Karpas-422 (cell line): ENCODE data around the gene LSAMP. TPM values are rescaled to one million over a fixed set of nuclear protein-coding genes. Genes with fewer than 3 reads are reported as not detected.

ENCODE experiments used
- DNase-seq: peaks from one replicate; pipeline ENCODE4 v3.0.0-alpha.2; 2015
- H2AFZ ChIP-seq: fragments of 200-600 bp; sonication (generic); 2 replicates; pipeline ENCODE4 v1.6.1; 2014; ENCODE audit warnings: antibody characterized with exemption, low read length, mixed read lengths
- H3K27ac ChIP-seq: fragments of 200-600 bp; sonication (generic); 2 replicates; pipeline ENCODE4 v1.5.1; 2014; ENCODE audit warnings: mild to moderate bottlenecking, low read length, moderate library complexity
- H3K27me3 ChIP-seq: fragments of 200-600 bp; sonication (generic); 2 replicates; pipeline ENCODE4 v1.6.1; 2014; ENCODE audit warnings: low read length, mixed read lengths
- H3K36me3 ChIP-seq: fragments of 200-600 bp; sonication (generic); 2 replicates; pipeline ENCODE4 v1.6.1; 2014; ENCODE audit warnings: low read length, mixed read lengths; ENCODE audit not compliant: insufficient read depth
- H3K4me1 ChIP-seq: fragments of 200-600 bp; sonication (generic); 2 replicates; pipeline ENCODE4 v1.6.1; 2014; ENCODE audit warnings: mild to moderate bottlenecking, low read length, mixed read lengths
- H3K4me2 ChIP-seq: fragments of 200-600 bp; sonication (generic); 2 replicates; pipeline ENCODE4 v1.6.1; 2014; ENCODE audit warnings: low read length, low read depth, mild to moderate bottlenecking; ENCODE audit not compliant: poor library complexity, severe bottlenecking
- H3K4me3 ChIP-seq: fragments of 200-600 bp; sonication (generic); 2 replicates; pipeline ENCODE4 v1.5.1; 2014; ENCODE audit warnings: mild to moderate bottlenecking, antibody characterized with exemption, low read length, mixed read lengths
- H3K79me2 ChIP-seq: fragments of 200-600 bp; sonication (generic); 2 replicates; pipeline ENCODE4 v1.6.1; 2014; ENCODE audit warnings: mild to moderate bottlenecking, low read length, mixed read lengths
- H3K9ac ChIP-seq: fragments of 200-600 bp; sonication (generic); 2 replicates; pipeline ENCODE4 v1.6.0; 2014; ENCODE audit warnings: low read length
- H3K9me2 ChIP-seq: fragments of 200-600 bp; sonication (generic), shearing (Covaris generic); replicated peaks from 2 replicates; pipeline ENCODE4 v1.6.0; 2014; ENCODE audit warnings: mild to moderate bottlenecking, low read length, moderate library complexity; ENCODE audit not compliant: insufficient read depth
- H3K9me3 ChIP-seq: fragments of 300-700, 200-600 bp; sonication (generic); 2 replicates; pipeline ENCODE4 v1.6.1; 2014; ENCODE audit warnings: low read length, mixed read lengths
- H4K20me1 ChIP-seq: fragments of 200-600 bp; sonication (generic); 2 replicates; pipeline ENCODE4 v1.6.1; 2014; ENCODE audit warnings: mild to moderate bottlenecking, antibody characterized with exemption, low read length, low read depth; ENCODE audit not compliant: insufficient read depth
- total RNA-seq: library from RNA; depleted of rRNA; stranded (reverse); fragments of >200 nt; shearing (Covaris generic); gene quantifications from 2 replicates; pipeline ENCODE4 v1.2.3, GENCODE V29; 2014; ENCODE audit warnings: low replicate concordance

The LSAMP gene
- total RNA-seq, 1 experiment from 2014 or later, result not detected

DNA sequence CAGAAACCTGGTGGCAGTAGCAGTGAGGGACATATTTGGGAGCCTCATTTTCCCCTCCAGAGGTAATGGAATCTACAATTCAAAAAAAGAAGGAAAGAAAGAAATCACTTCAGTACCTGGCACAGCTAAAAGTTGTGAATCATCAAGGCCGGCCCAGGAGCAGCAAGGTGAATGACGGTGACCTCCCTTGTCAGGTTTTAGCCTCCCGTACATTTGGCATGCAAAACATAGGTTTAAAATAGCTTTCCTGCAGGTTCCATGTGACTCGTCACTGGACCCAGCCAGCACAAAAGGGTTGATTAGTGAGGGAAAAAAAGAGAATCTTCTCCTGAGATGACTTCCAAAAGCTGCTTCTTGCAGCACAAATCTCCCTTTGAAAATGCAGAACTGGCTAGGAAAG lies 394.2 kb downstream of the LSAMP start:
- no peaks in the 10 kb centered on the region for H3K27me3 ChIP-seq
- H3K27ac ChIP-seq, result no peak overlapping the region
- H3K4me3 ChIP-seq, result no peak overlapping the region
- no peak overlapping the region for H2AFZ ChIP-seq
- H3K4me1 ChIP-seq, result no peaks in the 10 kb centered on the region
- H3K9me3 ChIP-seq, result no peaks in the 10 kb centered on the region
- no peaks in the 10 kb centered on the region for H3K36me3 ChIP-seq
- no peaks in the 10 kb centered on the region for H3K9me2 ChIP-seq
- H3K79me2 ChIP-seq, result no peaks in the 10 kb centered on the region
- DNase-seq, result no peak
- no peaks in the 10 kb centered on the region for H4K20me1 ChIP-seq
- H3K9ac ChIP-seq, result no peak overlapping the region
- H3K4me2 ChIP-seq, result no peak overlapping the region

DNA sequence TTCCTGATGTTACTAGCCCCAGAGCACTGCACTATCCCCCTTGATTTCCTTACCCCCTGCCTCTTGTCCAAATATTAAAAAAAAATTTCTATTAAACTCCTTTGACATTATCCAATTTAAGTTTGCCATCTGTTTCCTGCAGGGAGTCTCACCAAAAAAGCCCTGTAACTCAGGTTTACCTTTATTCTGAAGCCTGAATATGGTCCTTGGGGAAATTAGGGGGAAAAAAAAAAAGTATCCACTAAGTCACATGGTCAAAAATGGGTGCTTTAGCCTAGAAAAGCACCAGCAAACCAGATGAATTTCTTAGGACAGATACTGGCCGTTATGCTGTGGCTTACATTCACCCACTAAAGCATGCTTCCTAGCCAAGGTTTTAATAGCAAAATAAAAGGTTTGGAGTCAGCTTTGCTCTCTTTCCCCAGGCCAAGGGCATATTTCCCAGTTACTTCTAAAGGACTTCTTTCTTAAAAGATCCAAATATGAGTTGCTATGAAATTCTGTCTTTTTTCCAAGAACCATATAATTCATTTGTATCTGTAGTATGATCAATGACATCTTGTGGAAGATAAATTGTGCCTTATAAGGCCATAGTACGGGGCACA lies 394.9 kb downstream of the LSAMP start:
- H3K27me3 ChIP-seq, result no peaks in the 10 kb centered on the region
- H3K9ac ChIP-seq, result no peak overlapping the region
- no peak overlapping the region for H3K27ac ChIP-seq
- no peaks in the 10 kb centered on the region for H3K4me1 ChIP-seq
- no peaks in the 10 kb centered on the region for H3K9me3 ChIP-seq
- no peak overlapping the region for H3K4me2 ChIP-seq
- no peaks in the 10 kb centered on the region for H3K36me3 ChIP-seq
- no peaks in the 10 kb centered on the region for H3K9me2 ChIP-seq
- no peak overlapping the region for H3K4me3 ChIP-seq
- no peak overlapping the region for H2AFZ ChIP-seq
- no peaks in the 10 kb centered on the region for H4K20me1 ChIP-seq
- no peak for DNase-seq
- H3K79me2 ChIP-seq, result no peaks in the 10 kb centered on the region

DNA sequence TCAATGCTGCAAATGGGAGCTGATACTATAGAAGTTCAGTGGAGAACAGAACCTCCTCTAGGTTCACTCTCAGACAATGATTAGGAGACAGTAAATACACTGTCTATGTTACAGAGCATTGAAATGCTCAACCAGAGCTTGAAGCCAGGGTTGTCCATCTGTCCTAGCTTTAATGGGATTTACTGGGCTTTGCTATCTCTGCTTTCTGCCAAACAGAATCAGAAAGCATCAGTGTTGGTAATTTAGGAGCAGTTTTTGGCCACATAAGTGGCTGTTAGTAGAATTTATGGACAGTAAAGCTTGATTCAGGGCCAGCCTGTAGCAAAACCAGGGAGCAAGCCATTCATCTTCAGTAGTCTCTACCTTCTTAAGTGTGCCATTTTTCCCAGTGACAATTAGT lies 396.3 kb downstream of the LSAMP start:
- Histone ChIP-seq H3K79me2 (no peaks in the 10 kb centered on the region), H3K9ac (no peak overlapping the region), H3K9me3 (no peaks in the 10 kb centered on the region), H3K27me3 (no peaks in the 10 kb centered on the region), H3K9me2 (no peaks in the 10 kb centered on the region), H2AFZ (no peak overlapping the region), H3K4me3 (no peak overlapping the region), H3K27ac (no peak overlapping the region), H3K4me2 (no peak overlapping the region), H3K4me1 (no peaks in the 10 kb centered on the region), H4K20me1 (no peaks in the 10 kb centered on the region), H3K36me3 (no peaks in the 10 kb centered on the region)
- no peak for DNase-seq

DNA sequence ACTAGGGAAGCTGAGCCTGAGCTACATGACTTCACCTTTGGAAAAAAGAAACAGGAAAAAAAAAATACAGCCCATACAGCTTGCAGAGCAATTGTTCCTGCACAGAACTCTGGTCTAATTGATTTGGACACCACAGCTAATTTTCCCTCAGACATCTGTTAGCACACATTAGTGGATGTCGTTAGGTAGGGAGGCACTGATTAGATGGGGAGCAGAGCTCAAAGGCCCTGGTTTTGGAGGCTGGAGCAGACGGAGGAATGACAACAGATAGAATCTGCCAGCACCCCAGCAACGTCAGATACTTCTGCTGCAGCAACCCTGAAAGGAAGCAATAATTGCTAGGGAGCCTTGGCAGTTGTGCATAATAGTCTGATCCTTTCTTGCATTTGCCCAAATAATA lies 398.9 kb downstream of the LSAMP start:
- DNase-seq, result no peak
- no peak overlapping the region for H3K4me2 ChIP-seq
- no peak overlapping the region for H3K9ac ChIP-seq
- H3K79me2 ChIP-seq, result no peaks in the 10 kb centered on the region
- H3K36me3 ChIP-seq, result no peaks in the 10 kb centered on the region
- no peaks in the 10 kb centered on the region for H4K20me1 ChIP-seq
- H3K4me1 ChIP-seq, result no peaks in the 10 kb centered on the region
- H2AFZ ChIP-seq, result no peak overlapping the region
- H3K9me3 ChIP-seq, result no peaks in the 10 kb centered on the region
- H3K9me2 ChIP-seq, result no peaks in the 10 kb centered on the region
- no peak overlapping the region for H3K27ac ChIP-seq
- H3K4me3 ChIP-seq, result no peak overlapping the region
- H3K27me3 ChIP-seq, result no peaks in the 10 kb centered on the region

DNA sequence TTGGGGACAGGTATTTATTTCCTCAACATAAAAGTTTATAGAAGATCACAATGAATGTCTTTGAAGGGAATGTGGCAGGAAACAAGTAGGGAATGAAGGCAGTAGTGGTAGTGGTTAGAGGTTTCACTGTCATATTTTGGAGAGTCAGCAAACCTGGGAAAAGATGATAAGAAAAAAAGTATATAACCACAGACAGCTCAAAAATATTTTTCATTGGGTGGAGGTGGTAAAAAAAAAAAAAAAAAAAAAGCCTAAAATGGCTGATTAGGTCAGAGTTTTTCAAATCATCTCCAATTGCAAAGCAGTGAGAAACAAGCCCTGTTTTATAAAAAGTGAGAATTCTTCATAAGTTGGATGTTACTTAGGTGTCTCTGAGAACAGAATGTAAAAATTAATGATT lies 400.0 kb downstream of the LSAMP start:
- no peaks in the 10 kb centered on the region for H3K36me3 ChIP-seq
- no peak overlapping the region for H2AFZ ChIP-seq
- H3K9me2 ChIP-seq, result no peaks in the 10 kb centered on the region
- no peak overlapping the region for H3K9ac ChIP-seq
- no peaks in the 10 kb centered on the region for H3K4me1 ChIP-seq
- H3K9me3 ChIP-seq, result no peaks in the 10 kb centered on the region
- no peaks in the 10 kb centered on the region for H3K27me3 ChIP-seq
- DNase-seq, result no peak
- H3K4me3 ChIP-seq, result no peak overlapping the region
- H3K27ac ChIP-seq, result no peak overlapping the region
- H3K4me2 ChIP-seq, result no peak overlapping the region
- H3K79me2 ChIP-seq, result no peaks in the 10 kb centered on the region
- H4K20me1 ChIP-seq, result no peaks in the 10 kb centered on the region

DNA sequence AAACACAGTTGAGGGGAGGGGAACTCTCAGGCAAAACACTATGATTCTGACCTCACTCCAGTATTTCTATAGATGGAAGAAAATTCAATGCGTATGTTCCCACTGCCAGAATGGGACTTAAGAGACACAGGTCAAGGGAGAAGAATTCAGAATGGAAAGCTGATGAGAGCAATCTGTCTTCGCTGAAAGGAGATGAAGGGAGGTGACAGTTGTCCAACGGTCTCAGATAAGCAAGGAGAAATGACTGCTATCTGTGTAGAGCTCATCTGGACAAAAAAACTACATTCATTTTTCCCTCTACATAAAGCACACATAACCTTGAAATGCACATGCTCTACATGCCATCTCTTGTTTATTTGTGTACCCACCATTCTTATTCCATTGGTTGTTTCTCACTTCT lies 405.1 kb downstream of the LSAMP start:
- Histone ChIP-seq H3K27me3 (no peaks in the 10 kb centered on the region), H3K4me1 (peaks cover 7% of the 10 kb centered on the region), H3K9me3 (no peaks in the 10 kb centered on the region), H3K4me2 (no peak overlapping the region), H3K9ac (no peak overlapping the region), H3K9me2 (no peaks in the 10 kb centered on the region), H3K4me3 (no peak overlapping the region), H3K36me3 (no peaks in the 10 kb centered on the region), H4K20me1 (no peaks in the 10 kb centered on the region), H3K79me2 (no peaks in the 10 kb centered on the region), H2AFZ (no peak overlapping the region), H3K27ac (no peak overlapping the region)
- no peak for DNase-seq

DNA sequence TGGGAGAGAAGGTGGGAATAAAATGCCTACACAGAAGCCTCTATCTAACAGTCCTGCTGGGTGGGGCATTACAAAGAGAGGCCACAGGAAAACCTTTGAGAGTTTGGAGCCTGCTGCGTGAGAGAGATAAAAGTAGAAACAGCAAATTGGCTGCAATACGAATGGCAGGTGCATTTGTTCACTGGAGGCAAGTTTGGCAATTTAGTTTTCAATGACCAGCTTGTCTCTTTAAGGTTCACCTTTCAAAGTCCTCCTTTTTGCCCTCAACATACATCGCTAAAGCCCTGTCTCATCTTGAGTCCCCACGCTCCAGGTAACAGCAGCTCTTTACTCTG lies 405.7 kb downstream of the LSAMP start:
- H4K20me1 ChIP-seq, result no peaks in the 10 kb centered on the region
- no peak overlapping the region for H3K27ac ChIP-seq
- no peak overlapping the region for H3K4me2 ChIP-seq
- no peaks in the 10 kb centered on the region for H3K79me2 ChIP-seq
- H2AFZ ChIP-seq, result no peak overlapping the region
- no peaks in the 10 kb centered on the region for H3K36me3 ChIP-seq
- no peaks in the 10 kb centered on the region for H3K9me2 ChIP-seq
- H3K4me3 ChIP-seq, result no peak overlapping the region
- no peak for DNase-seq
- no peak overlapping the region for H3K9ac ChIP-seq
- H3K27me3 ChIP-seq, result no peaks in the 10 kb centered on the region
- peaks cover 7% of the 10 kb centered on the region for H3K4me1 ChIP-seq
- H3K9me3 ChIP-seq, result no peaks in the 10 kb centered on the region

DNA sequence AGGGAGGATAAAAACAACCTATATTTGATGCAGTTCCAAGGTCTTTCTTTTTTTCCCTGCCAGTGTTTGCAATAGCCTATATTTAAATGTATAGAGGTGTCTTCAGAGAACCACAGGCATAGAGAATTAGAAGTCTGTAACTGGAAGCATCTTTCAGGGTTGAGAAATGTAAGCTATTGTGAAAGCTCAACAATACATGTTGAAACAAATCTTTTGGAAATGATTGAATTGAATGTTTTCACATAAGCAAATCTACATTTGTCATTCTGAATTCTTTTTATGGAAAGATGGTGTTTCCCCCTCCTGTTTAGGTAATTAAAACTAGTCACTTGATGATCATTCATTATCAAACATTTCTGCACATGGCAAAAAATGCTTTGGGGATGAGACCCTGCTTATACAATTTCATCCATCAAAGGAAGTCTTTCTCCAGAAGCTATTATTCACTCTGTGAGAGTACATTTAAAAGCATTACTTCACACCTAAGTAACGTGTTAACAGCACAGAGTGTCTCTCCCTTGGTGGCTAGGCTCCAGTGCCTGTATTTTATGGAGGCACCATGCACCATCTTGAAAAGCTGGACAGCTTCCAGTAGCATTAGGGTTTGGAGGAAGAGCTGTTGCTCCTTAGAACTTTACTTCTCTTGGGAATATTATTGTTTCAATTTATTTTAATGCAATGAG lies 406.2 kb downstream of the LSAMP start:
- no peak overlapping the region for H3K4me3 ChIP-seq
- H3K9me3 ChIP-seq, result no peaks in the 10 kb centered on the region
- H3K9ac ChIP-seq, result no peak overlapping the region
- no peaks in the 10 kb centered on the region for H3K9me2 ChIP-seq
- H3K4me1 ChIP-seq, result peaks cover 7% of the 10 kb centered on the region
- no peaks in the 10 kb centered on the region for H4K20me1 ChIP-seq
- no peak for DNase-seq
- H2AFZ ChIP-seq, result no peak overlapping the region
- no peaks in the 10 kb centered on the region for H3K79me2 ChIP-seq
- no peaks in the 10 kb centered on the region for H3K27me3 ChIP-seq
- H3K4me2 ChIP-seq, result no peak overlapping the region
- no peaks in the 10 kb centered on the region for H3K36me3 ChIP-seq
- H3K27ac ChIP-seq, result no peak overlapping the region
